ENCODE measurements around the gene NFIC. TPM values are rescaled to one million over a fixed set of nuclear protein-coding genes. Genes with fewer than 3 reads are reported as not detected.

Gene NFIC
- total and polyA plus RNA-seq, 2 of the 4 experiments (the other 2 are of a cell fraction), result 21.9 to 32.1 TPM

- H3K9ac ChIP-seq (ENCODE audit: low read depth, low read length), result no peak overlapping the region
- ATAC-seq (ENCODE audit: low read depth), result no peak
- no peaks in the 10 kb centered on the region for H3K27me3 ChIP-seq (ENCODE audit: control insufficient read depth, insufficient read depth, low read length)
- no peak overlapping the region for H2AK9ac ChIP-seq (replicated peaks; ENCODE audit: low read depth, low read length, poor library complexity)
- no peak overlapping the region; the same call in 1 of the 2 replicates for H3K27ac ChIP-seq (ENCODE audit: insufficient read depth, low read length)
- peaks cover 36 to 68% of the 10 kb centered on the region in 2 experiments for H3K79me1 ChIP-seq (ENCODE audit: low read depth in 1 of 2, low read length in 2 of 2)
- dilution Hi-C loops (cut with HindIII; ENCODE audit: low sequenced_read_pairs, unreplicated experiment) (no loop called here), in situ Hi-C loops (cut with MboI; ENCODE audit: low sequenced_read_pairs) (no loop called here), intact Hi-C loops (cut with micrococcal nuclease) (no loop called here)
- H2AK5ac ChIP-seq (ENCODE audit: low read depth, low read length), result no peak overlapping the region
- no peak overlapping the region for H3K4me2 ChIP-seq (ENCODE audit: low read depth, low read length)
- no TSS peak for BruUV-seq (replicated peaks)
- no peak overlapping the region for H2AFZ ChIP-seq (replicated peaks; ENCODE audit: low read length, poor library complexity)
- no peak overlapping the region for H3K4me3 ChIP-seq (ENCODE audit: insufficient read depth, low read depth, low read length)
- H3K36me3 ChIP-seq (ENCODE audit: control insufficient read depth, insufficient read depth, low read length), result peaks cover 58% of the 10 kb centered on the region
- no peak overlapping the region for H2BK15ac ChIP-seq (ENCODE audit: low read depth, low read length)
- no peak overlapping the region for H4K8ac ChIP-seq (ENCODE audit: low read depth in 2 of 2, low read length in 2 of 2)
- H4K20me1 ChIP-seq (ENCODE audit: insufficient read depth, low read length), result peaks cover 49% of the 10 kb centered on the region
- no peak overlapping the region for H4K91ac ChIP-seq (ENCODE audit: insufficient read depth, low read depth, low read length)
- H3K14ac ChIP-seq (replicated peaks; ENCODE audit: low read depth, low read length), result no peak overlapping the region
- no peak overlapping the region for H3K18ac ChIP-seq (ENCODE audit: low read depth, low read length)
- H4K5ac ChIP-seq (ENCODE audit: low read depth, low read length), result no peak overlapping the region
- H3K9me1 ChIP-seq (ENCODE audit: insufficient read depth, low read length), result peaks cover 9% of the 10 kb centered on the region
- no peaks in the 10 kb centered on the region for H3K9me3 ChIP-seq (ENCODE audit: control insufficient read depth, insufficient read depth, low read length)
- no peak for DNase-seq
- TF ChIP-seq CEBPB (IDR thresholded peaks at IDR 0.05; ENCODE audit: low read depth, low read length) (no peak), MAZ (IDR thresholded peaks at IDR 0.05; ENCODE audit: borderline replicate concordance, low read depth, low read length) (no peak), NFE2L2 (IDR thresholded peaks at IDR 0.05; ENCODE audit: low read depth, low read length) (no peak), MXI1 (IDR thresholded peaks at IDR 0.05; ENCODE audit: borderline replicate concordance, low read depth, low read length) (no peak), SMC3 (IDR thresholded peaks at IDR 0.05; ENCODE audit: low read depth, low read length) (no peak), ELK1 (IDR thresholded peaks at IDR 0.05; ENCODE audit: borderline replicate concordance, low read depth, low read length) (no peak), RFX5 (IDR thresholded peaks at IDR 0.05; ENCODE audit: low read depth, low read length) (no peak), CHD1 (IDR thresholded peaks at IDR 0.05; ENCODE audit: low read depth, low read length) (no peak), POLR2A (IDR thresholded peaks at IDR 0.05; ENCODE audit: low read depth, low read length) (no peak), FOS (IDR thresholded peaks at IDR 0.05; ENCODE audit: low read depth, low read length) (no peak)
- TF ChIP-seq, protein P1, sequence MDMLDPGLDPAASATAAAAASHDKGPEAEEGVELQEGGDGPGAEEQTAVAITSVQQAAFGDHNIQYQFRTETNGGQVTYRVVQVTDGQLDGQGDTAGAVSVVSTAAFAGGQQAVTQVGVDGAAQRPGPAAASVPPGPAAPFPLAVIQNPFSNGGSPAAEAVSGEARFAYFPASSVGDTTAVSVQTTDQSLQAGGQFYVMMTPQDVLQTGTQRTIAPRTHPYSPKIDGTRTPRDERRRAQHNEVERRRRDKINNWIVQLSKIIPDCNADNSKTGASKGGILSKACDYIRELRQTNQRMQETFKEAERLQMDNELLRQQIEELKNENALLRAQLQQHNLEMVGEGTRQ (IDR thresholded peaks at IDR 0.05; ENCODE audit: low read depth, low read length), result no peak
- ChIA-PET POLR2A (ENCODE audit: unreplicated experiment) (no interaction called here), CTCF (no interaction called here)
- H2BK20ac ChIP-seq (ENCODE audit: low read depth, low read length), result no peak overlapping the region
- peaks cover 19% of the 10 kb centered on the region for H3K4me1 ChIP-seq (ENCODE audit: control insufficient read depth, insufficient read depth, low read length)
- H3K56ac ChIP-seq (ENCODE audit: extremely low read depth, insufficient read depth, low read length), result no peak overlapping the region
- no peak overlapping the region for H2BK5ac ChIP-seq (ENCODE audit: low read depth, low read length, poor library complexity, severe bottlenecking)
- no peak overlapping the region for H3K23ac ChIP-seq (ENCODE audit: low read depth, low read length)
- 97% methylated on average over 7 of the region's 25 CpGs; no CpG with 5 or more reads in 1 of the 2 experiments for WGBS, 2 experiments (ENCODE audit: extremely low coverage in 2 of 2, insufficient read length in 1 of 2)
- no peak overlapping the region for H3K4ac ChIP-seq (ENCODE audit: low read depth, low read length)
- no peak overlapping the region for H2BK120ac ChIP-seq (ENCODE audit: low read depth, low read length)
Measured at GRCh38 chr19:3453840-3454239, 87.5 kb downstream of the NFIC start.
